HG03521 (cell line): Measurements from ENCODE around the gene PAAF1.

Experiments used
- ATAC-seq: cut with Tn5 transposase; IDR thresholded peaks from one replicate; pipeline ENCODE4 v1.9.1; 2021; ENCODE audit warnings: mild to moderate bottlenecking, moderate library complexity; ENCODE audit not compliant: unreplicated experiment

PAAF1 gene

GRCh38 chr11:73971175-73971719 is 94.4 kb downstream of the PAAF1 start:
- no peak for ATAC-seq

- ATAC-seq: no peak
These were observed 95.4 kb downstream of the PAAF1 start for GRCh38 chr11:73972187-73972586.

- ATAC-seq: no peak
These were observed 96.0 kb downstream of the PAAF1 start for GRCh38 chr11:73972620-73973449.

GRCh38 chr11:73974604-73975478 is 98.0 kb downstream of the PAAF1 start:
- no peak for ATAC-seq

- ATAC-seq: no peak
These were observed 98.6 kb downstream of the PAAF1 start for GRCh38 chr11:73975479-73975757.

GRCh38 chr11:73976451-73977151 is 99.8 kb downstream of the PAAF1 start:
- ATAC-seq: no peak

- no peak for ATAC-seq
These were observed 101.2 kb downstream of the PAAF1 start for GRCh38 chr11:73977856-73978519.

- no peak for ATAC-seq
These were observed 101.8 kb downstream of the PAAF1 start for GRCh38 chr11:73978576-73979086.

GRCh38 chr11:73980001-73980961 is 103.5 kb downstream of the PAAF1 start:
- peak; percentile 23 for ATAC-seq
